ENCODE data around the gene TBK1.
"Not testable (repeated sequence)": the region's sequence is repeated elsewhere in the genome, so short reads cannot be mapped to it uniquely, and the experiment has no call there.

TBK1 gene

DNA sequence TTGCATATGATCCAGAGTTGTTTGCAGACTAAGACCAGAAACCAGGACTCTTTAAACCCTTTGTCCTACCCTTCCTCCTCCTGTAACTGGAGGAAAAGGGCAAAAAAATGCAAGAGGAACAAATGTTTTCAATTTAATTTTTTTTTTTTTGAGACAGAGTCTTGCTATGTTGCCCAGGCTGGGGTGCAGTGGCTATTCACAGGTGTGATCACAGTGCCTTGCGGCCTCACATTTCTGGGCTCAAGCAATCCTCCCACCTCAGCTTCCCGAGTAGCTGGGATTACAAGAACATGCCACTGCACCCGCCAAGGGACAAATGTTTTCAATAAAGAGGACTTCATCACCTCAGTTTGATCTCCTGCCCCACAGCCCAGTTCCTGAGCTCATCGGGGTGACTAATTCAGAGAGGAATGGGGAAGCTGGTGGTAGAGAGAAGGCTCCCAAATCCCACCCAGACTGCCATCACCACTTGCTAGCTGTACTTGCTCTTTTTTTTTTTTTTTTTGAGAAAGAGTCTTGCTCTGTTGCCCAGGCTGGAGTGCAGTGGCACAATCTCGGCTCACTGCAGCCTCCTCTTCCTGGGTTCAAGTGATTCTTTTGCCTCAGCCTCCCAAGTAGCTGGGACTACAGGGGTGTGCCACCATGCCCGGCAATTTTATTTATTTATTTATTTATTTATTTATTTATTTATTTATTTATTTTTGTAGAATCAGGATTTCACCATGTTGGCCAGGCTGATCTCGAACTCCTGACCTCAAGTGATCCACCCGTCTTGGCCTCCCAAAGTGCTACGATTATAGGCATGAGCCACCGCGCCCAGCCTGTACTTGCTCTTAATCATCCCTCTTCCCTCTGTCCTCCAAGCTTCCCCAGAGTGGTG is 71.9 kb downstream of the TBK1 start:
- H3K9me3 ChIP-seq (ENCODE audit: low read length); H2AFZ ChIP-seq (ENCODE audit: low read depth, low read length); H3K4me3 ChIP-seq (ENCODE audit: low read length); H3K36me3 ChIP-seq (ENCODE audit: insufficient read depth, low read length); H3K27me3 ChIP-seq (ENCODE audit: insufficient read depth, low read length): not testable (repeated sequence)
- H3K4me1 ChIP-seq (ENCODE audit: insufficient read depth, low read length), result peaks cover 15% of the 10 kb centered on the region

- Histone ChIP-seq H3K36me3 (ENCODE audit: insufficient read depth, low read length) (no peaks in the 10 kb centered on the region), H3K4me3 (ENCODE audit: low read length) (no peak overlapping the region), H3K4me1 (ENCODE audit: insufficient read depth, low read length) (peaks cover 15% of the 10 kb centered on the region), H3K9me3 (ENCODE audit: low read length) (no peaks in the 10 kb centered on the region), H3K27me3 (ENCODE audit: insufficient read depth, low read length) (no peaks in the 10 kb centered on the region), H2AFZ (ENCODE audit: low read depth, low read length) (no peak overlapping the region)
Observed at GRCh38 chr12:64525461-64526160, 73.7 kb downstream of the TBK1 start.

- Histone ChIP-seq H3K9me3 (ENCODE audit: low read length) (no peaks in the 10 kb centered on the region), H3K27me3 (ENCODE audit: insufficient read depth, low read length) (no peaks in the 10 kb centered on the region), H3K4me1 (ENCODE audit: insufficient read depth, low read length) (peaks cover 11% of the 10 kb centered on the region), H3K4me3 (ENCODE audit: low read length) (no peak overlapping the region), H3K36me3 (ENCODE audit: insufficient read depth, low read length) (no peaks in the 10 kb centered on the region), H2AFZ (ENCODE audit: low read depth, low read length) (no peak overlapping the region)
Observed at GRCh38 chr12:64526859-64527258, 74.9 kb downstream of the TBK1 start.

DNA sequence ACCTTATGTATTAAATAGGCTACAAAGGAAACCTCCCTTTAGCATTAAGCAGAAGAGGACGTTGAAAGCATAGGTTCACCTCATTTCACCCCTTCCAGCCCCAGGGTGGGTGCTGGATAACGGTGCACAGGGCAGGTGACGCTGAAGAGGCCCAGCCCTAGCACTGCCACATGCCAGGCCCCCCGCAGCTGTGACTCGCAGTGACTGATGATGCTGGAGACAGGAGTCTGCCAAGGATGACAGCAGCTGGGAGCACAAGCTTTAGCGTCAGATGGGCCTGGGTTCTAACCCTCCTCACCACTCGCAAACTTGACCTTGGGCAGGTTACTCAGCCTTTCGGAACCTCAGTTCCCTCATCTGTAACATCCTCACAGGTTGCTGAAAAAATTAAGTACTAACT is 76.7 kb downstream of the TBK1 start:
- Histone ChIP-seq H3K9me3 (ENCODE audit: low read length) (no peaks in the 10 kb centered on the region), H3K36me3 (ENCODE audit: insufficient read depth, low read length) (no peaks in the 10 kb centered on the region), H3K4me1 (ENCODE audit: insufficient read depth, low read length) (no peaks in the 10 kb centered on the region), H3K27me3 (ENCODE audit: insufficient read depth, low read length) (no peaks in the 10 kb centered on the region), H2AFZ (ENCODE audit: low read depth, low read length) (no peak overlapping the region), H3K4me3 (ENCODE audit: low read length) (no peak overlapping the region)

DNA sequence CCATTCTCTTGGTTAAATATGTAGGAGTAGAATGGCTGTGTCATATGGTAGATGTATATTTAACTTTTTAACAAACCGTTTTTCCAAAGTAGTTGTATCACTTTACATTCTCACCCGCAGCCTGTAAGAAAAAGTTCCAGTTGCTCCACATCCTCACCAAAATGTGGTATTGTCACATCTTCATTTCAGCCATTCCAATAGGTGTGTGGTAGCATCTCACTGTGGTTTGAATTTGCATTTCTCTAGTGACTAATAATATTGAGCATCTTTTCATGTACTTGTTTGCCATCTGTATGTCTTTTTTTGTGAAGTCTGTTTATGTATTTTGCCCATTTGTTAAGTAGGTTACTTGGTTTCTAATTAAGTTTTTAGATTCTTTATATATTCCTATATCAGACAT is 78.6 kb downstream of the TBK1 start:
- H3K36me3 ChIP-seq (ENCODE audit: insufficient read depth, low read length), result no peaks in the 10 kb centered on the region
- H2AFZ ChIP-seq (ENCODE audit: low read depth, low read length), result no peak overlapping the region
- no peaks in the 10 kb centered on the region for H3K9me3 ChIP-seq (ENCODE audit: low read length)
- no peaks in the 10 kb centered on the region for H3K27me3 ChIP-seq (ENCODE audit: insufficient read depth, low read length)
- no peak overlapping the region for H3K4me3 ChIP-seq (ENCODE audit: low read length)
- no peaks in the 10 kb centered on the region for H3K4me1 ChIP-seq (ENCODE audit: insufficient read depth, low read length)

DNA sequence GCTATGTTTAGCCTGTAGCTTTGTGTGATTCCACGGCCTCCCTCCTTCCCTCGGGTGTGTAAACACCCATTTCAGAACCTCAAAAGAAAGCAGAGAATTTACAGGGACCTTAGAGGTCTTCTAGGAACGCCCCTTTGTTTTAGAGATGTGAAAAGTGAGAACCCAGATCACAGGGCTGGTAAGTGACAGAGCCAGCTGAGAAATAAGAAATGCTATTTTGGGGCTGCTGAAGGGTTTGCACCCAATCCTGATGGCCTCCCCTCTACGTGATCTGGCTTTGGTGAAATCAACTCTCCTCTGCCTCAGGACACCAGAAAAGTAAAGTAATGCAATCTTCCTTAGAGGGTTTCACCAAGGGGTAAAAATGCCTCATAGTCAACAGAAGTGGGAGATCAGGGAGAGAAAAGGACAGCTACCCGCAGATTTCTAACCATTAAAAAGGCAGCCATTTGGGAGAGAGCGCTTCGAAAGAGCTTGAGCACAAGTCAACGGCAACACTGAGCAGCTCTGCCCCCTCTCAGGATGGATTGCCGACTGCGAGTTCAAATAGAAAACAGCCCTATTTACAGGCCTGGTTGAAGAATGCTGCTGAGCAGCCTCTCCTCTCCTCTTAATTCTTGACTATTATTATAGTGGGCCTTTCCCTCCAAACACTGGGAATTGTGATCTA is 79.9 kb downstream of the TBK1 start:
- no peaks in the 10 kb centered on the region for H3K36me3 ChIP-seq (ENCODE audit: insufficient read depth, low read length)
- no peaks in the 10 kb centered on the region for H3K27me3 ChIP-seq (ENCODE audit: insufficient read depth, low read length)
- H3K4me1 ChIP-seq (ENCODE audit: insufficient read depth, low read length), result no peaks in the 10 kb centered on the region
- H3K9me3 ChIP-seq (ENCODE audit: low read length), result no peaks in the 10 kb centered on the region
- no peak overlapping the region for H2AFZ ChIP-seq (ENCODE audit: low read depth, low read length)
- H3K4me3 ChIP-seq (ENCODE audit: low read length), result no peak overlapping the region

GRCh38 chr12:64532734-64533351 is 80.9 kb downstream of the TBK1 start:
- Histone ChIP-seq H3K9me3 (ENCODE audit: low read length) (no peaks in the 10 kb centered on the region), H3K4me1 (ENCODE audit: insufficient read depth, low read length) (no peaks in the 10 kb centered on the region), H3K27me3 (ENCODE audit: insufficient read depth, low read length) (no peaks in the 10 kb centered on the region), H3K36me3 (ENCODE audit: insufficient read depth, low read length) (no peaks in the 10 kb centered on the region), H2AFZ (ENCODE audit: low read depth, low read length) (no peak overlapping the region), H3K4me3 (ENCODE audit: low read length) (no peak overlapping the region)

- H3K4me3 ChIP-seq (ENCODE audit: low read length), result no peak overlapping the region
- H3K4me1 ChIP-seq (ENCODE audit: insufficient read depth, low read length), result no peaks in the 10 kb centered on the region
- H2AFZ ChIP-seq (ENCODE audit: low read depth, low read length), result no peak overlapping the region
- H3K9me3 ChIP-seq (ENCODE audit: low read length), result no peaks in the 10 kb centered on the region
- H3K27me3 ChIP-seq (ENCODE audit: insufficient read depth, low read length), result no peaks in the 10 kb centered on the region
- no peaks in the 10 kb centered on the region for H3K36me3 ChIP-seq (ENCODE audit: insufficient read depth, low read length)
Observed at GRCh38 chr12:64534672-64535199, 82.8 kb downstream of the TBK1 start.

- Histone ChIP-seq H3K4me1 (ENCODE audit: insufficient read depth, low read length) (no peaks in the 10 kb centered on the region), H3K27me3 (ENCODE audit: insufficient read depth, low read length) (no peaks in the 10 kb centered on the region), H3K9me3 (ENCODE audit: low read length) (peaks cover 2% of the 10 kb centered on the region), H2AFZ (ENCODE audit: low read depth, low read length) (no peak overlapping the region), H3K4me3 (ENCODE audit: low read length) (no peak overlapping the region), H3K36me3 (ENCODE audit: insufficient read depth, low read length) (no peaks in the 10 kb centered on the region)
Observed at GRCh38 chr12:64538121-64538520, 86.2 kb downstream of the TBK1 start.

DNA sequence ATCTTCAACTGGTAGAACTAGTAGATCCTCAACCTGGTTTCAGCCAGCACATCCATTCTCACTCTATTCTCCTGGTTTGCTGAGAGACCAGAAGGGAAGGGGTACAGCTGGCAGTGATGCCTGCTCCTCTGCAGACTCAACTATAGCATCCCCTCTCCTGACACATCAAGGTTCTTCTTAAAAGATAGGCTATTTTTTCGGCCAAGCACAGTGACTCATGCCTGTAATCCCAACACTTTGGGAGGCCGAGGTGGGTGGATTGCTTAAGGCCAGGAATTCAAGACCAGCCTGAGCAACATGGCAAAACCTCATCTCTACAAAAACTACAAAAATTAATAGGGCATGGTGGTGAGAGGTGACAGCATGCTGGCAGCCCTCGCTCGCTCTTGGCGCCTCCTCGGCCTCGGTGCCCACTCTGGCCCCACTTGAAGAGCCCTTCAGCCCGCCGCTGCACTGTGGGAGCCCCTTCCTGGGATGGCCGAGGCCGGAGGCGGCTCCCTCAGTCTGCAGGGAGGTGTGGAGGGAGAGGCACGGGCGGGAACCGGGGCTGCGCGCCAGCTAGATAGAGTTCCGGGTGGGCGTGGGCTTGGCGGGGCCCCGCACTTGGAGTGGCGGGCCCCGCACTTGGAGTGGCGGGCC is 90.6 kb downstream of the TBK1 start:
- H3K36me3 ChIP-seq (ENCODE audit: insufficient read depth, low read length); H2AFZ ChIP-seq (ENCODE audit: low read depth, low read length); H3K4me3 ChIP-seq (ENCODE audit: low read length); H3K9me3 ChIP-seq (ENCODE audit: low read length); H3K4me1 ChIP-seq (ENCODE audit: insufficient read depth, low read length); H3K27me3 ChIP-seq (ENCODE audit: insufficient read depth, low read length): not testable (repeated sequence)

DNA sequence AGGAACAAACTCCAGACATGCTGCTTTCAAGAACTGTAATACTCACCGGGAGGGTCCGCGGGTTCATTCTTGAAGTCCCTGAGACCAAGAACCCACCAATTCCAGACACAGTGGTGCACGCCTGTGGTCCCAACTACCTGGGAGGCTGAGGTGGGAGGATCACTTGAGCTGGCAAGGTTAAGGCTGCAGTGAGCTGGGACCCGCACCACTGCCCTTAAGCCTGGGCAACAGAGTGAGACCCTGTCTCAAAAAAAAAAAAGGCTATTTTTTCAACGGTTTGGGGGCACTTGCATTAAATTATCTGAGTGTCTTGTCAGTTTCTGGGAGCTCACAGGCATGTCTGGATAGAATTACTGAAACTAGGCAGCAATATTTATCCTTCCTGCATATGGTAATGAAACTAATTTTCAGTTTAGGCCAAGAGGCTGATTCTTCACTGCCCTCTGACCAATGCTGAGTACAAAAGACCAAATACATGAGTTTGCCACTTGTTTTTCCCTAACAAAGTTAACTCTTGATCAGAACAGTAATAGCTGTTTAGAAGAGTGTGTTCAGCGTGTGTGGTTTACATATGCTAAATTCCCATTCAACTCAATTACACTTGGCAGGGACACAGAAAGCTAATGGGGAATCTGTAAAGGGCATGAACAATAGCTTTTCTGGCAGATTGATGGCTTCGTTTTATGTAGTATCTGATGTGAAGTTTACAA is 92.6 kb downstream of the TBK1 start:
- peaks cover 2% of the 10 kb centered on the region for H3K9me3 ChIP-seq (ENCODE audit: low read length)
- H3K36me3 ChIP-seq (ENCODE audit: insufficient read depth, low read length), result no peaks in the 10 kb centered on the region
- no peak overlapping the region for H3K4me3 ChIP-seq (ENCODE audit: low read length)
- H3K4me1 ChIP-seq (ENCODE audit: insufficient read depth, low read length), result peaks cover 6% of the 10 kb centered on the region
- H2AFZ ChIP-seq (ENCODE audit: low read depth, low read length), result no peak overlapping the region
- H3K27me3 ChIP-seq (ENCODE audit: insufficient read depth, low read length), result no peaks in the 10 kb centered on the region

- peaks cover 2% of the 10 kb centered on the region for H3K9me3 ChIP-seq (ENCODE audit: low read length)
- H3K27me3 ChIP-seq (ENCODE audit: insufficient read depth, low read length), result no peaks in the 10 kb centered on the region
- H3K36me3 ChIP-seq (ENCODE audit: insufficient read depth, low read length), result no peaks in the 10 kb centered on the region
- no peak overlapping the region for H2AFZ ChIP-seq (ENCODE audit: low read depth, low read length)
- H3K4me3 ChIP-seq (ENCODE audit: low read length), result no peak overlapping the region
- peaks cover 6% of the 10 kb centered on the region for H3K4me1 ChIP-seq (ENCODE audit: insufficient read depth, low read length)
Observed at GRCh38 chr12:64545081-64545382, 93.1 kb downstream of the TBK1 start.
